SK-N-SH treated with all-trans-retinoic acid at 6 μM for 48 hours (cell line): ENCODE measurements around the gene SREK1.

Experiments
- ATAC-seq: fragments of 200-7000 bp; cut with Tn5 transposase; 3 replicates; pipeline ENCODE4 v1.9.1; 2020; ENCODE audit warnings: mild to moderate bottlenecking, moderate library complexity
- ARNTL ChIP-seq: fragments of 450-650 bp; formaldehyde crosslinking; IDR thresholded peaks from 2 replicates; pipeline ENCODE4 v1.5.0; 2020; ENCODE audit warnings: low read depth, mild to moderate bottlenecking, moderate library complexity, borderline replicate concordance
- BACH2 ChIP-seq: fragments of 250-450 bp; sonication (Bioruptor Pico); IDR thresholded peaks from 2 replicates; pipeline ENCODE4 v1.9.0; 2021; ENCODE audit warnings: mild to moderate bottlenecking, borderline replicate concordance
- CSDC2 ChIP-seq: fragments of 250-450 bp; sonication (Bioruptor Pico); IDR thresholded peaks from 2 replicates; pipeline ENCODE4 v1.5.0; 2020; ENCODE audit warnings: mild to moderate bottlenecking, moderate library complexity
- CSRNP3 ChIP-seq: fragments of 250-450 bp; sonication (Bioruptor Pico); IDR thresholded peaks from 2 replicates; pipeline ENCODE4 v1.5.1; 2021; ENCODE audit warnings: mild to moderate bottlenecking, moderate library complexity
- GLIS3 ChIP-seq: fragments of 250-450 bp; sonication (Bioruptor Pico); IDR thresholded peaks from 2 replicates; pipeline ENCODE4 v1.5.0; 2020; ENCODE audit warnings: mild to moderate bottlenecking, moderate library complexity
- ISL1 ChIP-seq: fragments of 250-450 bp; sonication (Bioruptor Pico); IDR thresholded peaks from 2 replicates; pipeline ENCODE4 v2.1.2; 2022; ENCODE audit warnings: mild to moderate bottlenecking, moderate library complexity
- OSR1 ChIP-seq: fragments of 250-450 bp; sonication (Bioruptor Pico); IDR thresholded peaks from 2 replicates; pipeline ENCODE4 v1.8.0; 2022; ENCODE audit warnings: moderate library complexity, mild to moderate bottlenecking, inconsistent platforms
- PATZ1 ChIP-seq: fragments of 250-450 bp; sonication (Bioruptor Pico); IDR thresholded peaks from 2 replicates; pipeline ENCODE4 v1.8.0; 2020; ENCODE audit warnings: mild to moderate bottlenecking, moderate library complexity, borderline replicate concordance
- PPARA ChIP-seq: fragments of 250-450 bp; sonication (Bioruptor Pico); IDR thresholded peaks from 2 replicates; pipeline ENCODE4 v1.5.0; 2020; ENCODE audit warnings: mild to moderate bottlenecking, borderline replicate concordance
- SNAI2 ChIP-seq: fragments of 250-450 bp; sonication (Bioruptor Pico); IDR thresholded peaks from 2 replicates; pipeline ENCODE4 v1.5.0; 2020; ENCODE audit warnings: mild to moderate bottlenecking, moderate library complexity
- TOX ChIP-seq: fragments of 250-450 bp; sonication (Bioruptor Pico); IDR thresholded peaks from 2 replicates; pipeline ENCODE4 v1.8.0; 2021; ENCODE audit warnings: mild to moderate bottlenecking, moderate library complexity, borderline replicate concordance
- TSHZ2 ChIP-seq: fragments of 250-450 bp; sonication (Bioruptor Pico); IDR thresholded peaks from 2 replicates; pipeline ENCODE4 v1.5.0; 2020; ENCODE audit warnings: mild to moderate bottlenecking, moderate library complexity
- ZC3H10 ChIP-seq: fragments of 250-450 bp; sonication (Bioruptor Pico); IDR thresholded peaks from 2 replicates; pipeline ENCODE4 v1.5.1; 2021; ENCODE audit warnings: mild to moderate bottlenecking, moderate library complexity
- ZFP3 ChIP-seq: fragments of 250-450 bp; sonication (Bioruptor Pico); IDR thresholded peaks from 2 replicates; pipeline ENCODE4 v1.5.0; 2020; ENCODE audit warnings: mild to moderate bottlenecking, moderate library complexity
- ZFP30 ChIP-seq: fragments of 450-650 bp; formaldehyde crosslinking; IDR thresholded peaks from 2 replicates; pipeline ENCODE4 v1.5.0; 2022; ENCODE audit warnings: mild to moderate bottlenecking, moderate library complexity
- ZNF565 ChIP-seq: fragments of 450-650 bp; formaldehyde crosslinking; conservative IDR thresholded peaks from 2 replicates; pipeline ENCODE4 v1.5.0; 2020; ENCODE audit warnings: low read depth, mild to moderate bottlenecking, moderate library complexity
- ZNF70 ChIP-seq: fragments of 450-650 bp; formaldehyde crosslinking; IDR thresholded peaks from 2 replicates; pipeline ENCODE4 v1.5.0; 2020; ENCODE audit warnings: mild to moderate bottlenecking, moderate library complexity
- ZNF8 ChIP-seq: fragments of 450-650 bp; formaldehyde crosslinking; IDR thresholded peaks from 2 replicates; pipeline ENCODE4 v1.5.0; 2020; ENCODE audit warnings: mild to moderate bottlenecking, moderate library complexity
- TF ChIP-seq, protein P1 (sequence below): fragments of 250-450 bp; sonication (Bioruptor Pico); IDR thresholded peaks from 2 replicates; pipeline ENCODE4 v1.5.1; 2020; ENCODE audit warnings: low read depth, mild to moderate bottlenecking, moderate library complexity
- TF ChIP-seq, protein P2 (sequence below): fragments of 250-450 bp; sonication (Bioruptor Pico); IDR thresholded peaks from 2 replicates; pipeline ENCODE4 v1.8.0; 2021; ENCODE audit warnings: low read depth, mild to moderate bottlenecking, moderate library complexity, borderline replicate concordance

SREK1 gene

DNA sequence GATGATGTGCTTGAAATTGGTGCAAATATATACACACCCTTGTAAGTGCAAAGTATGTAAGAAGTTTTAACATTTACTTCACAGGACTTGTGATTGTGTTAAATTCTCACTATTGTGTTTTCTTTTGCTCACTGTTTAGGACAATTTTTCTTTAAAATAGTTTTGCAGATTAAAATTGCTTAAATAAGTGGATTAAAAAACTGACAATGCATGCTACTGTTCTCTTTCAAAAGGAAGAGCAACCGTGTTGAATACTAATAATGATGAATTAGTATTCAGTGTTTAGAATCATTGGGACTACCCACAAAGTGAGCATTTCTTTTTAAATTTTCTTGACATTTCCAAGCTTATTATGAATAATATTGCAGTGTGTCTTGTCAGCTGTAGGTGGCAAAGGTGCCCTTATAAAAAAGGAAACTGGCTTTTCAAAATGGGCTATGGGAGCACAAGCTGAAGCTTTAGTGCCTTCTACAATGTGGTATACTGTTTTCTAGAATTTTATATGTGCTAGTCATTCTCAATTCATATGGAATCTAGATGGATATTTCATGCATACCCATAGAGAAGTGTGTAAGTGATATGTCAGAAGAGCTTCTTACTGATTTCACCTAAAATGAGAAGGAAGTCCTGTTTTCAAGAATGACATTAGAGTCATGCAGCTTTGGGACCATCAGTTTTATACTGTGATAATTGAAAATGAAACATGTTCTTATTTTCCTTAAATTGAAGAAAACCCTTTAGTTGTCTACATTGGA lies 35.4 kb downstream of the SREK1 start:
- no peak for ATAC-seq
- TF ChIP-seq ISL1 (CRISPR knock-in tag), result no peak

GRCh38 chr5:66180282-66181155 lies 36.4 kb downstream of the SREK1 start:
- TF ChIP-seq ZC3H10, result no peak
- TF ChIP-seq PPARA (CRISPR knock-in tag), result no peak
- no peak for TF ChIP-seq CSDC2 (CRISPR knock-in tag)
- no peak for TF ChIP-seq BACH2 (CRISPR knock-in tag)
- no peak for TF ChIP-seq ISL1 (CRISPR knock-in tag)
- TF ChIP-seq ZFP30, result no peak
- TF ChIP-seq PATZ1 (CRISPR knock-in tag), result no peak
- TF ChIP-seq, protein P1, sequence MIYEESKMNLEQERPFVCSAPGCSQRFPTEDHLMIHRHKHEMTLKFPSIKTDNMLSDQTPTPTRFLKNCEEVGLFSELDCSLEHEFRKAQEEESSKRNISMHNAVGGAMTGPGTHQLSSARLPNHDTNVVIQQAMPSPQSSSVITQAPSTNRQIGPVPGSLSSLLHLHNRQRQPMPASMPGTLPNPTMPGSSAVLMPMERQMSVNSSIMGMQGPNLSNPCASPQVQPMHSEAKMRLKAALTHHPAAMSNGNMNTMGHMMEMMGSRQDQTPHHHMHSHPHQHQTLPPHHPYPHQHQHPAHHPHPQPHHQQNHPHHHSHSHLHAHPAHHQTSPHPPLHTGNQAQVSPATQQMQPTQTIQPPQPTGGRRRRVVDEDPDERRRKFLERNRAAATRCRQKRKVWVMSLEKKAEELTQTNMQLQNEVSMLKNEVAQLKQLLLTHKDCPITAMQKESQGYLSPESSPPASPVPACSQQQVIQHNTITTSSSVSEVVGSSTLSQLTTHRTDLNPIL (CRISPR knock-in tag), result no peak
- TF ChIP-seq GLIS3 (CRISPR knock-in tag), result no peak
- TF ChIP-seq, protein P2, sequence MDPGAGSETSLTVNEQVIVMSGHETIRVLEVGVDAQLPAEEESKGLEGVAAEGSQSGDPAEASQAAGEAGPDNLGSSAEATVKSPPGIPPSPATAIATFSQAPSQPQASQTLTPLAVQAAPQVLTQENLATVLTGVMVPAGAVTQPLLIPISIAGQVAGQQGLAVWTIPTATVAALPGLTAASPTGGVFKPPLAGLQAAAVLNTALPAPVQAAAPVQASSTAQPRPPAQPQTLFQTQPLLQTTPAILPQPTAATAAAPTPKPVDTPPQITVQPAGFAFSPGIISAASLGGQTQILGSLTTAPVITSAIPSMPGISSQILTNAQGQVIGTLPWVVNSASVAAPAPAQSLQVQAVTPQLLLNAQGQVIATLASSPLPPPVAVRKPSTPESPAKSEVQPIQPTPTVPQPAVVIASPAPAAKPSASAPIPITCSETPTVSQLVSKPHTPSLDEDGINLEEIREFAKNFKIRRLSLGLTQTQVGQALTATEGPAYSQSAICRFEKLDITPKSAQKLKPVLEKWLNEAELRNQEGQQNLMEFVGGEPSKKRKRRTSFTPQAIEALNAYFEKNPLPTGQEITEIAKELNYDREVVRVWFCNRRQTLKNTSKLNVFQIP (CRISPR knock-in tag), result no peak
- TF ChIP-seq TOX, result no peak
- TF ChIP-seq ZNF70 (CRISPR knock-in tag), result no peak
- TF ChIP-seq SNAI2 (CRISPR knock-in tag), result no peak
- no peak for TF ChIP-seq ZNF8 (CRISPR knock-in tag)
- TF ChIP-seq TSHZ2 (CRISPR knock-in tag), result no peak
- TF ChIP-seq ZNF565, result no peak
- TF ChIP-seq OSR1, result no peak
- TF ChIP-seq ZFP3, result no peak
- TF ChIP-seq CSRNP3 (CRISPR knock-in tag), result no peak
- ATAC-seq, result no peak

DNA sequence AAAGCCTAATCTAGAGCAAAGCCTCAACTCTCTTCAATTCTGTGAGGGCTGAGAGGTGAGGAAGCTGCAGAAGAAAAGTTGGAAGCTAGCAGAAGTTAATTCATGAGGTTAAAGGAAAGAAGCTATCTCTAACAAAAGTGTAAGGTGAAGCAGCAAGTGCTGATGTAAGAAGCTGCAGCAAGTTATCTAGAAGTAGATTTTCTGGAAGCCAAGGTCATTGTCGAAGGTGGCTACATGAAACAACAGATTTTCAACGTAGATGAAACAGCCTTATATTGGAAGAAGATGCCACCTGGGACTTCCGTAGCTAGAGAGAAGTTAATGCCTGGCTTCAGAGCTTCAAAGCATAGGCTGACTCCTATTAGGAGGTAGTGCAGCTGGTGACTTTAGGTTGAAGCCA lies 42.0 kb downstream of the SREK1 start:
- ATAC-seq, result no peak
- no peak for TF ChIP-seq ZNF70 (CRISPR knock-in tag)
- TF ChIP-seq, protein P1 (CRISPR knock-in tag), result no peak
- TF ChIP-seq, protein P2 (CRISPR knock-in tag), result no peak
- no peak for TF ChIP-seq ARNTL
- no peak for TF ChIP-seq TOX
- no peak for TF ChIP-seq ZFP30
- no peak for TF ChIP-seq BACH2 (CRISPR knock-in tag)
- TF ChIP-seq GLIS3 (CRISPR knock-in tag), result no peak
- TF ChIP-seq CSDC2 (CRISPR knock-in tag), result no peak
- no peak for TF ChIP-seq ZNF565
- TF ChIP-seq, all 23 proteins: peak for 0
